Karpas-422 (cell line): ENCODE measurements around the gene ABCF1. TPM values are rescaled to one million over a fixed set of nuclear protein-coding genes. Genes with fewer than 3 reads are reported as not detected.

Experiments used
- DNase-seq: peaks from one replicate; pipeline ENCODE4 v3.0.0-alpha.2; 2015
- H2AFZ ChIP-seq: fragments of 200-600 bp; sonication (generic); 2 replicates; pipeline ENCODE4 v1.6.1; 2014; ENCODE audit warnings: antibody characterized with exemption, low read length, mixed read lengths
- H3K27ac ChIP-seq: fragments of 200-600 bp; sonication (generic); 2 replicates; pipeline ENCODE4 v1.5.1; 2014; ENCODE audit warnings: mild to moderate bottlenecking, low read length, moderate library complexity
- H3K27me3 ChIP-seq: fragments of 200-600 bp; sonication (generic); 2 replicates; pipeline ENCODE4 v1.6.1; 2014; ENCODE audit warnings: low read length, mixed read lengths
- H3K36me3 ChIP-seq: fragments of 200-600 bp; sonication (generic); 2 replicates; pipeline ENCODE4 v1.6.1; 2014; ENCODE audit warnings: low read length, mixed read lengths; ENCODE audit not compliant: insufficient read depth
- H3K4me1 ChIP-seq: fragments of 200-600 bp; sonication (generic); 2 replicates; pipeline ENCODE4 v1.6.1; 2014; ENCODE audit warnings: mild to moderate bottlenecking, low read length, mixed read lengths
- H3K4me2 ChIP-seq: fragments of 200-600 bp; sonication (generic); 2 replicates; pipeline ENCODE4 v1.6.1; 2014; ENCODE audit warnings: low read length, low read depth, mild to moderate bottlenecking; ENCODE audit not compliant: poor library complexity, severe bottlenecking
- H3K4me3 ChIP-seq: fragments of 200-600 bp; sonication (generic); 2 replicates; pipeline ENCODE4 v1.5.1; 2014; ENCODE audit warnings: mild to moderate bottlenecking, antibody characterized with exemption, low read length, mixed read lengths
- H3K79me2 ChIP-seq: fragments of 200-600 bp; sonication (generic); 2 replicates; pipeline ENCODE4 v1.6.1; 2014; ENCODE audit warnings: mild to moderate bottlenecking, low read length, mixed read lengths
- H3K9ac ChIP-seq: fragments of 200-600 bp; sonication (generic); 2 replicates; pipeline ENCODE4 v1.6.0; 2014; ENCODE audit warnings: low read length
- H3K9me2 ChIP-seq: fragments of 200-600 bp; sonication (generic), shearing (Covaris generic); replicated peaks from 2 replicates; pipeline ENCODE4 v1.6.0; 2014; ENCODE audit warnings: mild to moderate bottlenecking, low read length, moderate library complexity; ENCODE audit not compliant: insufficient read depth
- H3K9me3 ChIP-seq: fragments of 300-700, 200-600 bp; sonication (generic); 2 replicates; pipeline ENCODE4 v1.6.1; 2014; ENCODE audit warnings: low read length, mixed read lengths
- H4K20me1 ChIP-seq: fragments of 200-600 bp; sonication (generic); 2 replicates; pipeline ENCODE4 v1.6.1; 2014; ENCODE audit warnings: mild to moderate bottlenecking, antibody characterized with exemption, low read length, low read depth; ENCODE audit not compliant: insufficient read depth
- total RNA-seq: library from RNA; depleted of rRNA; stranded (reverse); fragments of >200 nt; shearing (Covaris generic); gene quantifications from 2 replicates; pipeline ENCODE4 v1.2.3, GENCODE V29; 2014; ENCODE audit warnings: low replicate concordance

The ABCF1 gene
- total RNA-seq, 1 experiment from 2014 or later = 14.4 TPM

DNA sequence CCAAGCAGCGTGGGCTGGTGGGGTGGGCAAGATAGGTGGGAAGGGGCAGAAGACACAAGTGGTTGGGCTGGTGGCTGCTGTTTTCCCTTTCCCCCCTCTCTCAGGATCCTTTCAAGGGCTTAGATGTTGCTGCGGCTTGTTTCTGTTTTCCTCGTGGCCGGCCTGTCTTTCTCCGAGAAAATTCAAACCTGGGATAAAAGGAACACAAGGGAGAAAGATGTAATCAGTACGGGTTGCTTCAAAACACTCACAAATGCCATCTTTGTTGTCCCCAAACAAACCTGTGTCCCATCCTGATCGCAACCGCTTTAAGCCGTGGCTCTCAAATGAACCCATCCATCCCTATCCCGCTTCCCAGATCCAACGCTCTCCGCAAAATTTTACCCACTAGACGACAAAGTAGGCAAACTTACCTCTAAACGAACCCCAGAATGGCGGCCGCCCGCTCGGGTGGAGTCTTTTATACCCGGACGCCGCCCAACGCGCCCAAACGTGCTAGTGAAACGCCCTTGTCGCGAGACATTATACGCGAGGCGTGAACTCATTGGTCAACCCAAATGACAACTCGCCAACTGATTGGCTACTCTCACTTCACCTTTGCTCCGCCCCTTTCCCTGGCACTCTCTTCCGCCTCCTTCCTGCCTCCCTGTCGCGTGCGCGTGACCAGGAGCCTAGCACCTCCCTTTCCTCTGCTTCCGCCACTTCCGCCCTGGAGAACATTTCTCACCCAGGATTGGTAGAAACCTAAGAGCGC, 45.7 kb downstream of the ABCF1 start, which contains the start of gene PPP1R10:
PPP1R10 (minus strand) TSS at position 433 of the 754 bp plus-strand sequence. CDS start 7,299 bp downstream, outside the sequence.
- Histone ChIP-seq H3K27me3 (no peaks in the 10 kb centered on the region), H3K36me3 (peaks cover 31% of the 10 kb centered on the region), H3K9ac (peak within 1 kb of the TSS; percentile 99), H2AFZ (peak within 1 kb of the TSS; percentile 63; the same call in 1 of the 2 replicates), H3K4me1 (peaks cover 59% of the 10 kb centered on the region), H3K27ac (peak within 1 kb of the TSS; percentile 94), H3K79me2 (peaks cover 52% of the 10 kb centered on the region), H3K4me3 (peak within 1 kb of the TSS; percentile 96), H3K9me2 (no peaks in the 10 kb centered on the region), H4K20me1 (peaks cover 4% of the 10 kb centered on the region; the same call in 1 of the 2 replicates), H3K9me3 (no peaks in the 10 kb centered on the region), H3K4me2 (peak within 1 kb of the TSS; percentile 100)
- peak; percentile 100 for DNase-seq

DNA sequence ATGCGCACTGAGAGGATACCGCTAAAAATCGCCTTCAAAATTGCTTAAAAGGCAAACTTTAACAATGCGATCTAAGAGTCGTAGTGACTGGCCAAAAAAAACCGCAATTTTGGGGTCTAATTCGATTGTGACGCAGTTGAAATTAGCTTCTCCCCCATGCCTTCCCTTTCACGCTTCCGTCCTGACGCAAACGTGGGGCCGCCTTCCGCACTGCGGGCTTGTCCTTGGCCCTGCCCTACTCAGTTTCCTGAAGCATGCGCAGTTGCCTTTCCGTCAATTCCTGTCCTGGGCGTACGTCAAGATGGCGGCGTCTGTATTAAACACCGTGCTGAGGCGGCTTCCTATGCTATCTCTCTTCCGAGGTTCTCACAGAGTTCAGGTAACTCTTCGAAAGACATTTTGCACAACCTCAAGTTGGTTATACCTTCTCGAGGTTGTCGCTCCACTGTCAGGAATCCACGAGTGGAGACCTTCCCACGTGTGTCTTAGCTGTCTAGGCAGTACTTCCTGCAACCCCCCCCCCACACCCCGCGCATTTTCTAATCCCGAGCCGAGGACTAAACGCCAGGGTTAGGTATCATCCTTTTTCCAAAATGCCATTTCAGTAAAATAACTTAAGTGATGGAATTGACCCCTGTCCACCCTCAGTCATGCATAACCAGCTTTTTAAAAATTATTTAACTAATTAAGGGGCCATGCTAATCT, 46.5 kb downstream of the ABCF1 start, which contains the start of gene MRPS18B:
MRPS18B (plus strand) TSS at position 276 of the 705 bp plus-strand sequence; CDS start at position 302, 26 bp downstream.
- H3K9ac ChIP-seq = peak within 1 kb of the TSS; percentile 99
- H3K4me2 ChIP-seq = peak within 1 kb of the TSS; percentile 100
- peak within 1 kb of the TSS; percentile 63; the same call in 1 of the 2 replicates for H2AFZ ChIP-seq
- DNase-seq = peak; percentile 98
- H3K36me3 ChIP-seq = peaks cover 31% of the 10 kb centered on the region
- no peaks in the 10 kb centered on the region for H3K9me2 ChIP-seq
- H3K4me3 ChIP-seq = peak within 1 kb of the TSS; percentile 96
- H3K27me3 ChIP-seq = no peaks in the 10 kb centered on the region
- peaks cover 51% of the 10 kb centered on the region for H3K79me2 ChIP-seq
- H3K9me3 ChIP-seq = no peaks in the 10 kb centered on the region
- H3K4me1 ChIP-seq = peaks cover 51% of the 10 kb centered on the region
- H4K20me1 ChIP-seq = peaks cover 4% of the 10 kb centered on the region; the same call in 1 of the 2 replicates
- H3K27ac ChIP-seq = peak within 1 kb of the TSS; percentile 94

DNA sequence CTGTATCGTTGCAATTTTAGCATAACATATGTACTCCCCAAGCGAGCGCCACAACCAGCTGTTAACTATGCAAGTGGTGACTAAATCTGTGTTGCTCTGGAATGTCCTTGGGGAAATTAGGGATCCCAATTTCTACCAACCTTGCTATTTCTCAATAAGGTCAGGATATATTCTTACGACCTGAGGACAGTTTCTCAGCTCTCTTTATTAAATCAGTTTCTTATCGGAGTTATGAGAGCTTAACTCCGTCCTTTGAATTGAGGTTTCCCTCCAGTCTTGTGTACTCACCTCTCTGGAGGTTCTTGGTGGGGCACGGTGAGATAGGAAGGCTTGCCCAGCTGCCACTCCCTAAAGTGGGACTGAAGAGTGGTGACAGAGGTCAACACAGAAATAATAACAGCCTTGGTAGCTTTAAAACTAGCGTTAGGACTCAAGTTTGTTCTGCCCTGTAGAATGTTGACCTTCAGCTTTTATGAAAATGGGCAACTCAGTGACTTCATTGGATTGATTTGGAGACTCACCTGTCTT, 47.1 kb downstream of the ABCF1 start:
- H3K9me2 ChIP-seq = no peaks in the 10 kb centered on the region
- H3K4me2 ChIP-seq = peak overlapping the region; percentile 95
- H3K27me3 ChIP-seq = no peaks in the 10 kb centered on the region
- H3K79me2 ChIP-seq = peaks cover 47% of the 10 kb centered on the region
- peak overlapping the region; percentile 81 for H3K4me3 ChIP-seq
- peaks cover 4% of the 10 kb centered on the region; the same call in 1 of the 2 replicates for H4K20me1 ChIP-seq
- no peak for DNase-seq
- peak overlapping the region; percentile 92 for H3K9ac ChIP-seq
- no peak overlapping the region for H2AFZ ChIP-seq
- H3K36me3 ChIP-seq = peaks cover 31% of the 10 kb centered on the region
- peak overlapping the region; percentile 87 for H3K27ac ChIP-seq
- no peaks in the 10 kb centered on the region for H3K9me3 ChIP-seq
- H3K4me1 ChIP-seq = peaks cover 45% of the 10 kb centered on the region

DNA sequence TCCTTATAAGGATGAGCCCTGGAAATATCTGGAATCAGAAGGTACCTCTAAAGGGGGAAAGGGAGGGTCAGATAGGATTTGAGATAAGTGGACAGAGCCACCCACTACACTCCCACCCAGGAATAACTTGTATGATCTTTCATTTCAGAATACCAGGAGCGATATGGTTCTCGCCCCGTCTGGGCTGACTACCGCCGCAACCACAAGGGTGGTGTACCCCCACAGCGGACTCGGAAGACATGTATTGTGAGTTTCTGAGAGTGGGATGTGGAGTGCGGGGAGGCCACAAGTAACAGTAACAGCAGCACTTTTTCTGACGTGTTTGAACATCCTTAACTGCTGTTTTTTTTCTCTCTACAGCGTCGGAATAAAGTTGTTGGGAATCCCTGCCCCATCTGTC, 48.3 kb downstream of the ABCF1 start:
- Histone ChIP-seq H3K79me2 (peaks cover 37% of the 10 kb centered on the region), H3K4me2 (no peak overlapping the region), H3K27ac (no peak overlapping the region), H3K9me3 (no peaks in the 10 kb centered on the region), H3K27me3 (no peaks in the 10 kb centered on the region), H3K4me3 (no peak overlapping the region), H3K9me2 (no peaks in the 10 kb centered on the region), H3K9ac (no peak overlapping the region), H3K36me3 (peaks cover 32% of the 10 kb centered on the region), H2AFZ (no peak overlapping the region), H3K4me1 (peaks cover 33% of the 10 kb centered on the region), H4K20me1 (peaks cover 4% of the 10 kb centered on the region; the same call in 1 of the 2 replicates)
- peak; percentile 17 for DNase-seq

DNA sequence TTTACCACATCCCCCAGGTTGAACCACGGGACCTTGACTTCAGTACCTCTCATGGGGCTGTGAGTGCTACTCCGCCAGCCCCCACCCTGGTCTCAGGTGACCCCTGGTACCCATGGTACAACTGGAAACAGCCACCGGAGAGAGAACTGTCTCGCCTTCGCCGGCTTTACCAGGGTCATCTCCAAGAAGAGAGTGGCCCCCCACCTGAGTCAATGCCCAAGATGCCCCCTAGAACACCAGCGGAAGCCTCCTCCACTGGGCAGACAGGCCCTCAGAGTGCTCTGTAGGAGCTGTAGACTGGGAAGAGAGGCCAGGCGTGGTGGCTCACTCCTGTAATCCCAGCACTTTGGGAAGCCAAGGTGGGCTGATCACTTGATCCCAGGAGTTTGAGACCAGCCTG, 54.3 kb downstream of the ABCF1 start:
- H3K27ac ChIP-seq = no peak overlapping the region
- peaks cover 17% of the 10 kb centered on the region for H3K4me1 ChIP-seq
- no peak overlapping the region for H3K4me2 ChIP-seq
- no peak for DNase-seq
- H3K4me3 ChIP-seq = no peak overlapping the region
- H3K36me3 ChIP-seq = peaks cover 23% of the 10 kb centered on the region
- no peak overlapping the region for H3K9ac ChIP-seq
- H3K9me2 ChIP-seq = no peaks in the 10 kb centered on the region
- no peaks in the 10 kb centered on the region for H3K27me3 ChIP-seq
- no peaks in the 10 kb centered on the region for H3K9me3 ChIP-seq
- H3K79me2 ChIP-seq = peaks cover 17% of the 10 kb centered on the region
- no peaks in the 10 kb centered on the region for H4K20me1 ChIP-seq
- no peak overlapping the region for H2AFZ ChIP-seq

DNA sequence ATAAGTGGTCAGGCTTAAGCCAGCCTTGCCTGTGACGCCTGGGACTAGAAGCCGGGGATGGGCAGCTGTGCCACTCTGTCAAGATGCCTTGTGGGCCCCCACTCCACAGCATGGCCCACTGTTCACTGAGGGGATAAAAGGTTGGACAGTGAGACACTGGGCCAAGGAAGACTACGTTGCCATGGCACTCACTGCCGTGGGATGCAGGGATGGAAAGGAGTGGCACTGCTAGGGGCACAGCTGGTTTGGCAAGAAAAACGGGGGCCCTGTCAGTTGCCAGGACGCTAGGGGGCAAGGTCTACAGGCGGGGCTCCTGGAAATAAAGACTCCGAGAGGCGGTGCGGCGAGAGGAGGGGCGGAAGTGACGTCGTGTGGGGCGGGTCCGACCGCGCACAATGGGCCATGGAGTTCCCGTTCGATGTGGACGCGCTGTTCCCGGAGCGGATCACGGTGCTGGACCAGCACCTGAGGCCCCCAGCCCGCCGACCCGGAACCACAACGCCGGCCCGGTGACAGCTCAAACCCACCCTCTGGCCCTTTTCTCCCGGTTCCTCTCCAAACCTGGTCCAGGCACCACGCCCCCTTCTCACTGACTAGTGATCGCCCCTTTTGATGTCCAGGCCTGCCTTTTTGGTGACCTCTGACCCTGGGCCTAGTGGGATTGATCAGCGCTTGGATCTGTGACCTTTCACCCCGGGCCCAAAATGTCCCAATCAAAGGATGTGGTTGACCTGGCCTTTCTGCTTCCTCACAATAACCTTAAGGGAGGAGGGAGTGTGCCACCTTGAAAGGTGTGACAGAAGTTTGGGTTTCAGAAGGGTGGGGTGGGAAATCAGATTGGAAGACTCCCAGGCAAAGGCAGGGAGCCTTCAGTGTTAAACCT, 55.5 kb downstream of the ABCF1 start, which contains the start of gene ATAT1:
ATAT1 (plus strand) TSS at position 391 of the 883 bp plus-strand sequence.
- peak within 1 kb of the TSS; percentile 99 for H3K4me3 ChIP-seq
- peaks cover 17% of the 10 kb centered on the region for H3K79me2 ChIP-seq
- H3K4me1 ChIP-seq = peaks cover 17% of the 10 kb centered on the region
- no peaks in the 10 kb centered on the region for H4K20me1 ChIP-seq
- no peaks in the 10 kb centered on the region for H3K27me3 ChIP-seq
- H3K27ac ChIP-seq = peak within 1 kb of the TSS; percentile 53; the same call in 1 of the 2 replicates
- no peaks in the 10 kb centered on the region for H3K9me3 ChIP-seq
- H3K4me2 ChIP-seq = peak within 1 kb of the TSS; percentile 91
- peak within 1 kb of the TSS; percentile 97 for H3K9ac ChIP-seq
- H3K36me3 ChIP-seq = peaks cover 15% of the 10 kb centered on the region
- DNase-seq = peak; percentile 95
- peak within 1 kb of the TSS; percentile 77; the same call in 1 of the 2 replicates for H2AFZ ChIP-seq
- no peaks in the 10 kb centered on the region for H3K9me2 ChIP-seq

DNA sequence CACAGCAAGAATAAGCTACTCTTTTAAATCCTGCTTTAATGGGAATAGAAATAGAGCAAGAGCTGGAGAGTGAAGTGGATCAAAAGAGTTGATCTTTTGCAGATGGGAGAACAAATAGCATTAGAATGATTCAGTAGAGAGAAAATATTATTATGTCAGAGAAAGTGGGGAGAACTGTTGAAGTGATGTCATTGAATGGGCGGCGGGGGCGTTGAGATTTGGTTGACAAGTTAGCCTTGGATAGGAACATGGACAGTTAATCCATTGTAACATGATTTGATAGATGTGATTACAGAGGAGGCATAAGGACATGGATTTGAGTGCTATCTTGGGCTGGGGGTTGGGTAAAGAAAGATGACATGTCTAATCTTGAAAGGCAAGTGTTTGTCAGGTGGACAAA, 64.6 kb downstream of the ABCF1 start:
- Histone ChIP-seq H3K27ac (no peak overlapping the region), H3K9me2 (no peaks in the 10 kb centered on the region), H3K9me3 (no peaks in the 10 kb centered on the region), H3K79me2 (no peaks in the 10 kb centered on the region; the same call in 1 of the 2 replicates), H2AFZ (no peak overlapping the region), H4K20me1 (no peaks in the 10 kb centered on the region), H3K4me2 (no peak overlapping the region), H3K9ac (no peak overlapping the region), H3K4me1 (0 out of 2 replicates have a peak, but pooled peaks cover 2% of the 10 kb centered on the region), H3K4me3 (no peak overlapping the region), H3K27me3 (no peaks in the 10 kb centered on the region), H3K36me3 (0 out of 2 replicates have a peak, but pooled peaks cover 3% of the 10 kb centered on the region)
- DNase-seq = no peak
